Pancreas (tissue), 10 donors: Measurements from ENCODE around the gene TMEM63C. TPM values are rescaled to one million over a fixed set of nuclear protein-coding genes. Genes with fewer than 3 reads are reported as not detected.

Source experiments
- ATAC-seq, 4 donors: fragments of 200-7000 bp; cut with Tn5 transposase; one replicate each; pipeline versions ENCODE4 v1.8.0 to v1.9.1; 2020; ENCODE audit warnings: mild to moderate bottlenecking in 4 of 4, moderate library complexity in 4 of 4
- DNase-seq, 6 donors: peaks; one replicate each; pipeline ENCODE4 v3.0.0-alpha.2; 2020
- FAIRE-seq: peaks from 2 replicates; lab custom pipeline; 2012; peaks lifted over from hg19 to GRCh38; lab: Jason Lieb, UNC
- H3K27ac ChIP-seq, 4 donors: fragments of 200-600 bp; sonication (generic); 1 replicate in 3 of 4; 2 replicates in 1 of 4; pipeline versions ENCODE4 v1.5.0 to v1.8.0; 2020
- H3K27me3 ChIP-seq, 4 donors: fragments of 200-600 bp; one replicate each; pipeline ENCODE4 v1.8.0; 2021
- H3K36me3 ChIP-seq, 3 donors: fragments of 200-600 bp; sonication (generic) in 1 of 3; one replicate each; pipeline versions ENCODE4 v1.5.0 to v1.8.0; 2020 to 2021
- H3K4me1 ChIP-seq, 3 donors: fragments of 200-600 bp; one replicate each; pipeline ENCODE4 v1.8.0; 2021
- H3K4me3 ChIP-seq, 4 donors: fragments of 200-600 bp; sonication (generic) in 2 of 4; one replicate each; pipeline versions ENCODE4 v1.5.0 to v1.8.0; 2020 to 2021
- H3K9me3 ChIP-seq, 4 donors: fragments of 200-600 bp; one replicate each; pipeline ENCODE4 v1.8.0; 2021
- WGBS, 2 donors: extraction: QIAGEN DNeasy Blood & Tissue Kit; methylation state at CpG; one replicate each; pipeline ENCODE4 v1.1.7; 2013; 5-methylcytosine and 5-hydroxymethylcytosine counted together
- intact Hi-C, 3 donors: fragments of 100-400 bp; cut with DNase I; formaldehyde crosslinking; loops; one replicate each; pipeline versions ENCODE4 v1.11.1 to v1.14.2; 2022
- polyA plus RNA-seq, 2 donors: library from polyadenylated mRNA; stranded (reverse); fragments of 200-250 nt; gene quantifications; one replicate each; pipeline ENCODE4 v1.2.3, GENCODE V29; 2013
- total RNA-seq, 6 donors: library from RNA; stranded (reverse); fragmentation: NEBNext Ultra II Directional in 4 of 6; extraction: Animal tissue kit (Norgen Biotek cat#: 25700) in 4 of 6; gene quantifications; one replicate each; pipeline versions ENCODE4 v1.2.1 to v1.2.4, GENCODE V29; 2021 to 2023
- TF ChIP-seq, protein P1 (sequence below), 4 donors: fragments of 200-600 bp; sonication (generic) in 3 of 4; IDR thresholded peaks; one replicate each; pipeline versions ENCODE4 v1.5.0 to v1.8.0; 2021; ENCODE audit warnings: antibody characterized with exemption in 4 of 4
- donor health status: healthy with polysubstance abuse.
- donor health status: DM: no; HTN: no; CAD: no; lungs with moderate emphysema.
- donor health status: DM: no; HTN: no; CAD: no.
- donor health status: control.
- donor health status: control.
- donor health status: Bipolar disorder and iron deficiency.
- donor health status: DM: yes; HTN: yes; CAD: no.
- donor health status: DM: no; HTN: no; CAD: no.
- donor health status: DM: no; HTN: no; CAD: no.
- donor health status: DM: yes; HTN: yes; CAD: no.

Gene TMEM63C
- total and polyA plus RNA-seq, 8 donors = 2.8 to 10.6 (median 4.2) TPM

DNA sequence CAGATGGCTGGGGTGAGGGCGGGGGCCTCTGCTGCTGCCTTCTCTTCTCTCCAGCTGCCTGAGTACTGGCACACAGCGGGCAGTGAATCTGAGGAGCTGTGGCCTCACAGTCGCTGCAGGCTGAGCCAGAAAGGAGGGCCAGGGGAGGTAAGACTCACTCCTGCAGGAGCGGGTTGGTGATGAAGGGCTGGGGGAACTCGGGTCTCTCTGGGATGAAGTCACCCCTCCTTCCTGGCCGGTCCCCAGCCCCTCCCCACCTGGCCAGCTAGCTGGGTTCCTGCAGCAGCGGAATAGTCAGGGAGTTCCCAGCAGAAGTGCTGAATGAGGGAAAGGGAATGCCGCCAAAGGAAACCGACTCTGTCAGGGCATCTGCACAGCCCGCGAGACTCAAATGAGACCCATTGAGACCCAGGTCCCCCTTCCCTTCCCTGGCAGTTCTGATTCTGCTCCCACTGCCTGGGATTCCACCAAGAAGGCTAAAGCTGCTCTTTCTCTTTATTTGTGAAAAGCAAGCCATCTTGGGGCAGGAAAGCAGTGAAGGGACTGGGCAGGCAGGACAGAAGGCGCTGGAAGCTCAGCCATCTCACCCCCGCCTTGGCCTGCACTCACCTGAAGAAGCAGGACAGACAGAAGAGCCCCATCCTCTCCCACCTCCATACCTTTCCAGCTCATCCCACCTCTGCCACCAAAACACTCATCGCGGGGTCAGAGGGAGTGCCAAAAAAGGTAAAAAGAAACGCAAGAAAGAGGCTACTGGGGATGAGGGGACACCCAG, 84.2 kb downstream of the TMEM63C start:
- DNase-seq = peak in 1 of 6 donors; percentile 31
- FAIRE-seq = no peak
- Histone ChIP-seq H3K9me3 (no peaks in the 10 kb centered on the region), H3K27me3 (no peaks in the 10 kb centered on the region), H3K4me3 (no peak overlapping the region), H3K4me1 (peaks cover 0 to 2% (median 0%) of the 10 kb centered on the region in 3 donors), H3K36me3 (no peaks in the 10 kb centered on the region), H3K27ac (no peak overlapping the region)
- intact Hi-C loops = no loop called here
- ATAC-seq = no peak
- WGBS, 2 donors = 82 to 86% methylated on average over 15 to 16 of the region's 16 CpGs
- TF ChIP-seq, protein P1, sequence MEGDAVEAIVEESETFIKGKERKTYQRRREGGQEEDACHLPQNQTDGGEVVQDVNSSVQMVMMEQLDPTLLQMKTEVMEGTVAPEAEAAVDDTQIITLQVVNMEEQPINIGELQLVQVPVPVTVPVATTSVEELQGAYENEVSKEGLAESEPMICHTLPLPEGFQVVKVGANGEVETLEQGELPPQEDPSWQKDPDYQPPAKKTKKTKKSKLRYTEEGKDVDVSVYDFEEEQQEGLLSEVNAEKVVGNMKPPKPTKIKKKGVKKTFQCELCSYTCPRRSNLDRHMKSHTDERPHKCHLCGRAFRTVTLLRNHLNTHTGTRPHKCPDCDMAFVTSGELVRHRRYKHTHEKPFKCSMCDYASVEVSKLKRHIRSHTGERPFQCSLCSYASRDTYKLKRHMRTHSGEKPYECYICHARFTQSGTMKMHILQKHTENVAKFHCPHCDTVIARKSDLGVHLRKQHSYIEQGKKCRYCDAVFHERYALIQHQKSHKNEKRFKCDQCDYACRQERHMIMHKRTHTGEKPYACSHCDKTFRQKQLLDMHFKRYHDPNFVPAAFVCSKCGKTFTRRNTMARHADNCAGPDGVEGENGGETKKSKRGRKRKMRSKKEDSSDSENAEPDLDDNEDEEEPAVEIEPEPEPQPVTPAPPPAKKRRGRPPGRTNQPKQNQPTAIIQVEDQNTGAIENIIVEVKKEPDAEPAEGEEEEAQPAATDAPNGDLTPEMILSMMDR (IDR thresholded peaks at IDR 0.05) = no peak

DNA sequence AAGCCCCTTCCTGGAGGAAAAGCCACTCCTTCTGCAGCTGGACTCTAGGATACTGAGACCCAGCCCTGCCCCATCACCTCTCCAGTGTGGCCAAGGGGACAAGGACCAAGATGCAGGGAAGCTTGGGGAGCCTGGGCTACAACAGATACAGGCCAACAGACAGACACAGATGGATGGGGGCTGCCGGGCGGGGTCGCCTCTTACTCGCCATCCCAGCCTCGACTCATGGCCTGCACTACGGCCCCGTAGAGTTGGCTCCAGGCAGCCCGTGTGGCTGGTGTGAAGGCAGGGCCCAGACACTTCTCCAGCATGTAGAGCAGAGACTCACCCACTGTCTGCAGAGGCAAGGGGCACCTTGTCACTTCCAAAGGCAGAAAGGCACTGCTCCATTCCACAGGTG, 84.7 kb downstream of the TMEM63C start:
- ATAC-seq = no peak

DNA sequence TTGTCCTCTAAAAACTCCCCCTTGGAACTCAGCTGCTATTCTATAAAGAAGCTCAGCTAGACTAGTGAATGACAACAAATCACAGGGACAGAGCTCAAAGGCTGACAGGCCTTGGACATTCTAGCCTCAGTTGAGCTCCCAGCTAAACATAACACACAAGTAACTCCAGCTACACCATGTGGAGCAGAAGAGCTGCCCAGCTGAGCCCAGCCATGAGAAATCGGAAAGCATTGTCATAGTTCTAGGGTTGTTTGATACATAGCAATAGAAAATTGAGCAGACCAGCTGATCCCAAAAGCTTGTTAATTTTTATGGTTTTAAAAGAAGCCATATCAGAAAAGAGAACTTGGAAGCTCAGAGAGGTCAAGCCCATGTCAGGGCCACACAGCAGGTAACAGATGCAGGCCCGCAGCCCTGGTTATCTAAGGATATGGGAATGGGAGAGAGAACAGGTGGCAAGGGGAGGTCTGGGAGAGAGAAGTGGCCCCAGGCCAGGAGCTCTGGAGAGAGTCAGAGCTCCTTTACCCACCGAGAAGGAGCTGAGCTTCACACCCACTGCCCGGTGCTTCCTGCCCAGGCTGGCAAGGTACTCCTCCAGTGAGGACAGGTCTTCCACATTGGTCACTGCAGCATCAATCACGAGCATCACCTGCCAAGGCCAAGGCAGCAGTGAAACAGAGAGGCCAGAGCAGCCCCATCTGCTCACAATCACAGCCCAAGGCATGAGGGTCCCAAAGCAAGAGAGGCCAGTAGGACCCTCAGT, 86.5 kb downstream of the TMEM63C start:
- H3K4me1 ChIP-seq = peaks cover 0 to 8% (median 0%) of the 10 kb centered on the region in 3 donors
- peak in 1 of 6 donors; percentile 11 for DNase-seq

More for the DNA sequence above, 84.7 kb downstream of the TMEM63C start:
- peaks cover 0 to 8% (median 0%) of the 10 kb centered on the region in 3 donors for H3K4me1 ChIP-seq
- peak in 1 of 6 donors; percentile 53 for DNase-seq
- H3K4me3 ChIP-seq = no peak overlapping the region
- H3K27ac ChIP-seq = no peak overlapping the region
- no peaks in the 10 kb centered on the region for H3K36me3 ChIP-seq
- intact Hi-C loops = no loop called here
- TF ChIP-seq, protein P1 (IDR thresholded peaks at IDR 0.05) = no peak
- 87 to 89% methylated on average over 8 of the region's 8 CpGs for WGBS, 2 donors
- H3K9me3 ChIP-seq = no peaks in the 10 kb centered on the region
- H3K27me3 ChIP-seq = no peaks in the 10 kb centered on the region
- no peak for FAIRE-seq

DNA sequence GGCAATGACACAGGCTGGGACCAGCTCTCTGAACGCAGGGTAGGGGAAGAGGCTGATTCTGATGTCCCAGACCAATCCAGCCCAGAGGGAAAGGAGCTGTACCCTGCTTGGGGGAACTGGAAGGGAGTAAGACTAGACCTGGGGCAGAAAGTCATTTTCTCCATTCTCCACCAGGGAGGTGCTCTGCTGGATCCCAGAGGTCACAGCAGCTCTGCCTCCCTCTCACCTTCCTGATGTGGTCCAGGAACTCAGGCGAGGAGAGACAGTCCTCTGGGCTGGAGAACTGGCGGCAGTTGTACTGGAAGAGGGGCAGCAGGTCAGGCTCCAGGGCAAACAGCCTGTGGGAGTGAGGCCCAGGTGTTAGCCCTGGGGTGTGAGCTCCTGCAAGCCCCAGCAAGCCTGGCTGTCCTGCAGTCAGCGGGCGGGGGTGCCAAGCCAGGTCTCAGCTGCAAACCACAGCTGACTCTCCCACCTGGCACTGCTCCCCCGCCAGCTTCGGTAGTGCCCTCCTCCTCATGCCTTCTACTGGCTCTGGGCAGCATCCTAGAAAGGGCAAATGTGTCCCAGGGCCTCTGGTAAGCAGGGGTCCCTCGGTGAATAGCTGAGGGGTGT, 87.5 kb downstream of the TMEM63C start:
- intact Hi-C loops = no loop called here
- Histone ChIP-seq H3K27me3 (peaks cover 0 to 3% (median 0%) of the 10 kb centered on the region in 4 donors), H3K4me1 (peaks cover 0 to 8% (median 0%) of the 10 kb centered on the region in 3 donors), H3K9me3 (no peaks in the 10 kb centered on the region), H3K27ac (no peak overlapping the region), H3K36me3 (no peaks in the 10 kb centered on the region), H3K4me3 (no peak overlapping the region)
- TF ChIP-seq, protein P1 (IDR thresholded peaks at IDR 0.05) = no peak
- DNase-seq (peak in 4 of 6 donors; percentile 22 to 69 (median 57)), ATAC-seq (peak; percentile 43 to 78 (median 56)), FAIRE-seq (no peak)
- 15 to 21% methylated on average over 8 of the region's 8 CpGs for WGBS, 2 donors

More for the DNA sequence above, 86.5 kb downstream of the TMEM63C start:
- ATAC-seq (no peak), FAIRE-seq (no peak)
- WGBS, 2 donors = 62 to 69% methylated on average over 5 of the region's 5 CpGs
- Histone ChIP-seq H3K36me3 (no peaks in the 10 kb centered on the region), H3K4me3 (no peak overlapping the region), H3K27ac (no peak overlapping the region), H3K9me3 (no peaks in the 10 kb centered on the region), H3K27me3 (peaks cover 0 to 3% (median 0%) of the 10 kb centered on the region in 4 donors)
- intact Hi-C loops = no loop called here
- TF ChIP-seq, protein P1 (IDR thresholded peaks at IDR 0.05) = no peak
